SW 1271 (cell line): ENCODE data around the gene TPST1.
A peak's percentile ranks its signal among the peaks of the same experiment; 100 is the strongest.

Experiments used
- DNase-seq, 2 experiments: peaks; one replicate each; lab custom pipeline; 2025; lab: John Stamatoyannopoulos, UW

The TPST1 gene

GRCh38 chr7:66238773-66239466, 33.8 kb downstream of the TPST1 start:
- no peak for DNase-seq

- no peak for DNase-seq
Measured at GRCh38 chr7:66239467-66239856, 34.3 kb downstream of the TPST1 start.

DNA sequence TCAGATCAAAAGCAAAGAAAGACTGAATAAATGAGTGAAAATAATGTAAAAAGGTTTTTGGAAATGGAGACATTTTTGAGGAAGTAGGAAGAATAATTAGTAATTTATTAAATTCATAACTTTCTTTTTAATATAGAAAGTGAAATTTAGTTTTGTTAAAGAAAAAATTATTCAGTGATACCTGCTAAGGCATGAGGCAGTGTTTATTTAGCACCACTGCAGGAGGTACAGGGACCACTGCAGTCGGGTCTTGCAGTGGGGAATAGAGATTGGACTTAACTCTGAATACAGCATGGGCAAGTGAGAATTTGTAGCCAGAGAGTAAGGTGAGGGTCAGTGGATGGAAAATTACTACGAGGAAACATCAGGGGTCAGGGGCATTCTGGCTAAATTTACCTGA, 39.9 kb downstream of the TPST1 start:
- no peak for DNase-seq

- no peak for DNase-seq
Measured at GRCh38 chr7:66246554-66247171, 41.5 kb downstream of the TPST1 start.

DNA sequence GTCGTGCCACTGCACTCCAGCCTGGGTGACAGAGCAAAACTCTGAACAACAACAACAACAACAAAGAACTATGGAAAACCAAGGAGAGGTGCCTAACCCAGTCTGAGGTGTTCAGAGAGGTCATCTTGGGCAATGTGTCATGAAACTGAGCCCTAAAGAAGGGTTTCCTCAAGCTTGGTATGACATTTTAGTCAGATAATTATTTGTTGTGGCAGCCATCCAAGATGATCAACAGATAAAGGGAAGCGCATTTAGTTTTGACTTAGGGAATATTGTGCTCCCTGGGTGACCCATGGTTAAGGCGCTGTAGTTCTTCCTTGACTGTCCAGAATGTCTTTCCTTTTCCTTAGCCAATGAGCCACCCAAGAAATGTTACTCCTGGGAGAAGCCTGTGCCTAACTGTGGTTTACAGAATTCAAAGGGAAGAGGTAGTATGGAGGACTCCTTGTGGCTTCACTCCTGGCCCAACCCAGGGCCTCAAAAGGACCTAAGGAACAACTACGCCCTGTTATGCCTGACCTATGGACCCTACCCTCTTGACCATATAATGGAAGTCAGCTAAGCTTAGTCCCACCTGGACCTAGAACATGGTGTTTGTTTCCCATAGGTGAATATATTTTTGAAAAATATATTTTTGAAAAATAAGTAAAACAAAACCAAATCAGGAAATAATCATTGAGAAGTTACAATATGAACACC, 42.4 kb downstream of the TPST1 start:
- no peak for DNase-seq

GRCh38 chr7:66250711-66251110, 45.6 kb downstream of the TPST1 start:
- no peak for DNase-seq

GRCh38 chr7:66255534-66256100, 50.5 kb downstream of the TPST1 start:
- no peak for DNase-seq

DNA sequence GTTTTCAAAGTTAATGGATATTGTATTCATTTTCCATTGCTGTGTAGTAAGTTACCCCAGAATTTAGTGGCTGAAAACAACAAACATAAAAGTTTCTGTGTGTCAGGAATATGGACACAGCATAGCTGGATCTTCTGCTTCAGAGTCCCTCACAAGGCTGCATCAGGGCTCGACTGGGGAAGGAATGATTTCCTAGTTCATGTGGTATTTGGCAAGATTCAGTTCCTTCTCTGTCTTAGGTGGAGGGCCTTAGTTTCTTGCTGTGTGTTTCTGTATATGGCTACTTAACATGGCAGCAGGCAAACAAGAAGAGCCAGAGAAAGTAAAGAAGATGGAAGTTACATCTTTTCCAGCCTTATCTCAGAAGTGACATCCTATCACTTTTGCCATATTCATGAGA, 51.1 kb downstream of the TPST1 start:
- no peak for DNase-seq

- no peak for DNase-seq
Measured at GRCh38 chr7:66257481-66257880, 52.3 kb downstream of the TPST1 start.

DNA sequence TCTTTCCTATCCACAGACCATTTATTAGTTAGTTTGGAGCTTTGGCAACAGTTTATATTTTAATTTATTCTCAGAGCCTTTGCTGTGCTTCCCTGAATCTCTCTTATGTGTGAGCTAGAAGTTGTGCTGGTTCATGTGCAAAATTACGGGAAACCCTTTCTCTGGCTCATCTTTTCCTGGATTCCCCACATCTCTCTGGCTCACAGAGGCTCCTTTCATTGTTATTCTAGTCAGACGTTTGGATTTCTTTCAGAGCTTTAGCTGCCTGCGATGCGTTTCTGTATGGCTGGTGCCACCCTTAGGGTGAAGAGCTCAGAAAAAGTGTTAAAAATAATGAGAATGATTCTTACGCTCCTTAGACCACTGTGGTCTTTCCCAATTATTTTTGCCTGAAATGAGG, 53.3 kb downstream of the TPST1 start:
- no peak for DNase-seq

DNA sequence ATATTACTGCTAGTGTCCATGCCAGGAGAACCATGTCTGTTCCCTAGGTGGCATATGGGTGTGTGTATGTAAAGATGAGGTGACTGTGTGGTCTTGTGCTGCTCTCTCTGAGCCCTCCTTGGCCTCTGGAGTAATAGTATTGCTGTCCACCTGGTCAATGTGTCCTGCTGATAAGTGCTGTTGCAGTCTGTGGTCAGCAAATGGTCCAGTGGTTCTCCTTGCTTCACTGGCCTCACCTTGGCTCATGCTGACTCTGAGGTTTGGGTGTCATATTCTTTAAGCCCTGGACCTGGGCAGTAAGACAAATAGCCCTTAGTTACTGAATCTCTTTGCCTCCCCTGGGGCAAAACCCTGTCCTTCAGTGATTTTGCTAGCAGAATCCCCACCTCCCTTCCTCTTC, 56.8 kb downstream of the TPST1 start:
- DNase-seq, result no peak

- no peak for DNase-seq
Measured at GRCh38 chr7:66263936-66264335, 58.8 kb downstream of the TPST1 start.

DNA sequence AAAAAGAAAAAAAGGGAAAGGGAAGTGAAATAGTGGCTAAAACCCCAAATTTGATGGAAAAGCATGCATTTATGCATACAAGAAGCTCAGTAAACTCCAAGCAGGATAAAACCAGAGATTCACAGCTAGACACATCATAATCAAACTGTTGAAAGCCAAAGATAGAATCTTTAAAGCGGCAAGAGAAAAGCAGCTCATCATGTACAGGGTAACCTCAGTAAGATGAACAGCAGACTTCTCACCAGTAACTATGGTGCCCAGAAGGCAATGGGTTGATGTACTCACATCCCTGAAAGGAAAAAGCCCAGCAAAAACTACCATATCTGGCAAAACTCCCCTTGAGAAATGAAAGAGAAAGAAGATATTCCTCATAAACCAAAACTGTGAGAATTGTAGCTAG, 60.4 kb downstream of the TPST1 start:
- DNase-seq, result peak in 1 of 2 experiments; percentile 30

DNA sequence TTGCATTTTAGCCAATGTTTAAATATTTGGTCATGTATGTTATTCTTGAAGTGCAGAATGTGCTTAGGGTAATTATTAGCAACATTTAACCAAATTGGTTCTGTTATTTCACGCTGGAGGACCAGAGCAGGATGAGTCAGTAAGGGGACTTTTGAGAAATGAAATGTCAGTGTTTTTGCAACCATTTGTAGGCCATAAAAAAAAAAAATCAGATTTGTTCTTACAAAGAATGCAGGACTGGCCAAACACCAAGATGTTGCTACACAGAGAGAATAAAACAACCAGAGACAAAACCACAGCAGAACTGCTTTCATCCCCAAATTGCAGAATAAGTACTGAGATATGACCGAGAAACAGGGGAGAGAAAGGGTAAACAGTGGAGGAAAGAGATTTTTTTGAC, 62.1 kb downstream of the TPST1 start:
- no peak for DNase-seq

GRCh38 chr7:66269978-66270377, 64.8 kb downstream of the TPST1 start:
- DNase-seq, result no peak

GRCh38 chr7:66272321-66272720, 67.2 kb downstream of the TPST1 start:
- DNase-seq, result no peak

DNA sequence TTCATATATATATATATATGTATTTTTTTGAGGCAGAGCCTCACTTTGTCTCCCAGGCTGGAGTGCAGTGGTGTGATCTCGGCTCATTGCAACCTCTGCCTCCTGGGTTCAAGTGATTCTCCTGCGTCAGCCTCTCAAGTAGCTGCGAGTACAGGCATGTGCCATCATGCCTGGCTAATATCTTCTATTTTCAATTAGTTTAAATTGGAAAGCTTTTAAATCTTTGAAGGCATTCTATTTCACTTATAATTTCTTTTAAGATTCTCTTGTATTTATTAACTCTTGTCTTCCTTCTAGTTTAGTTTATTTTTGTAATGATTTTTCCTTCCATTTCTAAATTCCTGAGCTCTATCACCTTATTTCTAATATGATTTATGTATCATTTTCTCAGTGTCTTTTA, 71.2 kb downstream of the TPST1 start:
- DNase-seq, result no peak

- no peak for DNase-seq
Measured at GRCh38 chr7:66277492-66277891, 72.4 kb downstream of the TPST1 start.

GRCh38 chr7:66279912-66280311, 74.8 kb downstream of the TPST1 start:
- no peak for DNase-seq

- DNase-seq, result no peak
Measured at GRCh38 chr7:66281678-66282590, 76.8 kb downstream of the TPST1 start.

DNA sequence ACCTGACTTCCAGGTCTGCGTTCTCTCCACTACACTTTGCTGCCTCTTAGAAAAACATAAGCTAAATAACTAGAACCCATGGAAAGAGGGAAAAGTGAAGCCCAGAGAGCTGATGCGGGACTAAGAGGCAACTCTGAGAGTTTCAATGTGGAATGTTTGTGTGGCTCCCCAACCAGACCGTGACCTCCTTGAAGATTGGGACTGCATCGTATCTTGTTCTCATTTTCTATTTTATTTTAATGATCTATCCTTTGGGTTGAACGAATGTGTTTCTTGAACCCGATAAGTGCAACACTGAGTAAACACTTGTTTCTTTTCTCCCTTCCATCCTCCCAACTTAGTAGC, 77.4 kb downstream of the TPST1 start:
- DNase-seq, result no peak
